ENCODE measurements around the gene OSBP2.

DNA sequence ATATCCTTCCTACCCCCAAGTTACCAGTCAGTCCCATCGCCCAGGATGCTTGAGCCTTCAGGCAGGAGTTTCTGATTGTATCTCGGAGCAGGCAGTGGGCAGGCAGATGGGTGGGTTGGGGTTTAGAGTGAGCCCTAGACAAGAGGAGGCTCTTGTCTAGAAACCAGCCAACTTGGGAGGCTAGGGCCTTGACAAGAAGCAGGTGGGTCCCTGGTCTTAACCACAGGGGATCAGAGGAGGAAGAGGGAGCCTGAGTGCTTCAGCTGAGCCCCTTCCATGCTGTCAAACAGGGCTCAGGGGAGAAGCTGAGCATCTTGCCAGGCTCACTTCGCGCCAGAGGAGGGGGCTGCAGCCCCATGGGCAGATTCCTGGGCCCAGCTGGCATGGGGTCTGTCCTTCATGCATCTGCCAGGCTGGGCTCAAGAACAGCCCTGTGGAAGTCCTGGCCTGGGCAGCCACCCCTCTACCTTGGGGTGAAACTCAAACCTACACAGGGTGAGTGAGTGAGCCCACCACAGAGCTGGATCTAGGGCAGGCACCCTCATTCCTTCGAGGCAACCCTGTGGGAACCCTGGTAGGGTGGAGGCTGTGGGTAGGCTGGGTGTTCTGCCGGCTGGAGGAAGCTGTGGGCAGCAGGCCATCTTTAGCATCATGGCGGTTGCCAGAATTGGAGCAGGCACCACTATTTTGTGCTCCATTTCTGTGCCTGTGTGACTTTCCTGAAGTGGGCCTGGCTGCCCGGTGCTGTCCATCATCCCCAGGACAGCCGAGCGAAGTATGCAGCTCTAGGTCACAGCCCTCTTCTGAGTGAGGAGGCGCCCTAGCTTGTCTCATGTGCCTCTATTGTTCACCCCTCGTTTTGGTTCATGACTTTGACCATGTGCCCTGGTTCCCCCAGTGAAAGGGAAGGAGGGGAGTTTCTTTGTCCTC is 165.8 kb downstream of the OSBP2 start:
- TF ChIP-seq, protein P1, sequence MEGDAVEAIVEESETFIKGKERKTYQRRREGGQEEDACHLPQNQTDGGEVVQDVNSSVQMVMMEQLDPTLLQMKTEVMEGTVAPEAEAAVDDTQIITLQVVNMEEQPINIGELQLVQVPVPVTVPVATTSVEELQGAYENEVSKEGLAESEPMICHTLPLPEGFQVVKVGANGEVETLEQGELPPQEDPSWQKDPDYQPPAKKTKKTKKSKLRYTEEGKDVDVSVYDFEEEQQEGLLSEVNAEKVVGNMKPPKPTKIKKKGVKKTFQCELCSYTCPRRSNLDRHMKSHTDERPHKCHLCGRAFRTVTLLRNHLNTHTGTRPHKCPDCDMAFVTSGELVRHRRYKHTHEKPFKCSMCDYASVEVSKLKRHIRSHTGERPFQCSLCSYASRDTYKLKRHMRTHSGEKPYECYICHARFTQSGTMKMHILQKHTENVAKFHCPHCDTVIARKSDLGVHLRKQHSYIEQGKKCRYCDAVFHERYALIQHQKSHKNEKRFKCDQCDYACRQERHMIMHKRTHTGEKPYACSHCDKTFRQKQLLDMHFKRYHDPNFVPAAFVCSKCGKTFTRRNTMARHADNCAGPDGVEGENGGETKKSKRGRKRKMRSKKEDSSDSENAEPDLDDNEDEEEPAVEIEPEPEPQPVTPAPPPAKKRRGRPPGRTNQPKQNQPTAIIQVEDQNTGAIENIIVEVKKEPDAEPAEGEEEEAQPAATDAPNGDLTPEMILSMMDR (IDR thresholded peaks at IDR 0.05): no peak
- TF ChIP-seq POLR2A (IDR thresholded peaks at IDR 0.05): no peak
